SK-N-MC (cell line): ENCODE measurements around the gene FMO2.

Source experiments
- DNase-seq: peaks from one replicate; pipeline ENCODE4 v3.0.0-alpha.2; 2011; ENCODE audit warnings: low read depth, low spot score
- H3K27ac ChIP-seq: fragments of 200-600 bp; sonication (generic); 2 replicates; pipeline ENCODE4 v1.5.1; 2016; ENCODE audit warnings: mixed run types
- H3K36me3 ChIP-seq: fragments of 200-600 bp; sonication (generic); 2 replicates; pipeline ENCODE4 v1.6.1; 2017; ENCODE audit warnings: antibody characterized with exemption, low read length, mixed read lengths; ENCODE audit not compliant: insufficient read depth
- H3K4me3 ChIP-seq: fragments of 200-600 bp; sonication (generic); 2 replicates; pipeline ENCODE4 v1.5.1; 2016
- H3K9ac ChIP-seq: fragments of 200-600 bp; sonication (generic); 2 replicates; pipeline ENCODE4 v1.8.0; 2017; ENCODE audit warnings: mixed run types, mixed read lengths; ENCODE audit not compliant: insufficient read length
- H3K9me3 ChIP-seq: fragments of 200-600 bp; sonication (generic); 2 replicates; pipeline ENCODE4 v1.6.1; 2017; ENCODE audit warnings: low read depth, mild to moderate bottlenecking, antibody characterized with exemption, low read length, moderate library complexity, mixed read lengths
- EZH2 ChIP-seq: fragments of 200-600 bp; sonication (generic); IDR thresholded peaks from one replicate; pipeline ENCODE4 v1.6.1; 2017; ENCODE audit warnings: antibody characterized with exemption
- FOXP2 ChIP-seq: optimal IDR thresholded peaks from 2 replicates; pipeline ENCODE3; 2011; ENCODE audit warnings: mild to moderate bottlenecking, moderate library complexity; ENCODE audit not compliant: insufficient read depth; ENCODE audit errors: extremely low read length, control extremely low read depth
- POLR2AphosphoS5 ChIP-seq: IDR thresholded peaks from 2 replicates; pipeline ENCODE4 v1.6.1; 2012; ENCODE audit warnings: mild to moderate bottlenecking, low read depth, low read length, borderline replicate concordance

The FMO2 gene

DNA sequence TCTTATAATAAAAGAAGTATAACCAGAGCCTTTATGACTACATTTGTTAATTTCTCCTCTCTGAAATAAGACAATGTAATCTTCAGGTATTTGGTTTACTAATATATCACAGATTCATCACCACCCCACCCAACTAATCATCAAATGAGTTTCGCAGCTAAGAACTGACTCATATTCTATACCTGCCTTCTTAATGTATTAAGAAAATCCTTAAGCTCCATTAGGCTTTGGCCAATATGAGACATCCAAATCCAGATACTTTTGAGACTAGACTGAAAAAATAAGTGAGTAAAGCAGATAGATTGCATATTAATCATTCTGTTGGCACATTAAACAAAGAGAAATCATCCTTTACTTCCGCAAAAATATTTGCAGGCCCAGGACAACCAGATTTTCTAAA is 18.7 kb upstream of the FMO2 start:
- no peaks in the 10 kb centered on the region for H3K36me3 ChIP-seq
- H3K4me3 ChIP-seq: no peak overlapping the region
- H3K9ac ChIP-seq: no peak overlapping the region

GRCh38 chr1:171167785-171168184 is 17.3 kb upstream of the FMO2 start:
- Histone ChIP-seq H3K9ac (no peak overlapping the region), H3K9me3 (no peaks in the 10 kb centered on the region), H3K36me3 (no peaks in the 10 kb centered on the region), H3K27ac (no peak overlapping the region), H3K4me3 (no peak overlapping the region)
- DNase-seq: no peak
- TF ChIP-seq POLR2AphosphoS5 (no peak), FOXP2 (no peak), EZH2 (no peak)

More for the DNA sequence above, 18.7 kb upstream of the FMO2 start:
- no peak for DNase-seq
- Histone ChIP-seq H3K27ac (no peak overlapping the region), H3K9me3 (no peaks in the 10 kb centered on the region)
- no peak for TF ChIP-seq POLR2AphosphoS5

GRCh38 chr1:171172471-171172870 is 12.6 kb upstream of the FMO2 start:
- Histone ChIP-seq H3K36me3 (no peaks in the 10 kb centered on the region), H3K27ac (no peak overlapping the region), H3K9me3 (no peaks in the 10 kb centered on the region; the same call in 1 of the 2 replicates), H3K9ac (no peak overlapping the region), H3K4me3 (no peak overlapping the region)
- no peak for DNase-seq
- no peak for TF ChIP-seq EZH2
- TF ChIP-seq POLR2AphosphoS5: no peak
- no peak for TF ChIP-seq FOXP2

DNA sequence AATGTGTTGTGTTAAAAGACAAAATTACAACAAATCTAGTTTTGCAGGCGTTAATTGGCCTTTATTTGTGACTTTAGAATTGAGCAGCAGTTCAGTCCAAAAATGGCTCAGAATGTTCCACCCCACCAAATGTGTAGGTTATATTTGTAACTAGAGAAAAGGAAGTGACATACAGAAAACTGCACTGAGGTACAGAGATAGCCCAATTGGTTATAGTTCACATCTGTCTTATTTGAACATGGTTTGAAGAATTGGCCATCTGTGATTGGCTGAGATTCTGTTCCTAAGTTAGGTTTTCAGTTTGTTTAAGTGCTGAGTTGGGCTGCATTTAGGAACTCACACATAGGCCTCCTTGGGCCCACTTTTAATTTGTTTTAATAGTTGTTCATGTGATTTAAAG is 12.0 kb upstream of the FMO2 start:
- H3K9me3 ChIP-seq: no peaks in the 10 kb centered on the region; the same call in 1 of the 2 replicates
- no peak overlapping the region for H3K9ac ChIP-seq
- no peaks in the 10 kb centered on the region for H3K36me3 ChIP-seq
- no peak for TF ChIP-seq FOXP2
- no peak for TF ChIP-seq POLR2AphosphoS5
- TF ChIP-seq EZH2: no peak
- H3K27ac ChIP-seq: no peak overlapping the region
- no peak overlapping the region for H3K4me3 ChIP-seq
- DNase-seq: no peak

DNA sequence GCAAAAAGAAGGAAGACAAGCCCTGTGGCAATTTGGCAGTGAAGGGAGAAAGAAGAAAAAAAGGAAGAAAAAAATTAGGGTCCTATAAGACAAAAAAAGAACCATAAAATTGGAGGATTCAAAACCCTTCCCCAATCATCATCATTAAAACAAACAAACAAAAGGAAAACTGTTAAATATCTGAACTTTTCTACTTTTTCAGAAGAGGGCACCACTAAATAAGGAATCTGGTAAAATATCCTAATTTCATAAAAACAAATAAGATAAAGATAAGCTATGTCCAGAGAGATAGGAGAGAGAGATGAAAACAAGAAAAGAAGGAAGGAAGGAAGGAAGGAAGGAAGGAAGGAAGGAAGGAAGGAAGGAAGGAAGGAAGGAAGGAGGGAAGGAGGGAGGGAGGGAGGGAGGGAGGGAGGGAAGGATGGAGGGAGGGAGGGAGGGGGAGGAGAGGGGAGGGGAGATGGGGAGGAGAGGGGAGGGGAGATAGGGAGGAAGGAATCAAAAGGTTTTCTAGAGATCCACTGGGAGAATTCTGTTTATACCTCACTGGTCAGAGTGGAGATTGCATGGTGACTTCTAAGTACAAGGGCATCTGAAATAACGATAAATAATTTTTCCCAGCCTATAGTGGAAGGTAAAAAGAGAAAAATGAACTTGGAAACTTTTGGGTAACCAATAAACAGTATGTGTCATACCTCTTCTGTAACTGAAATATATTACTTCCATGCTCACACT is 10.4 kb upstream of the FMO2 start:
- H3K27ac ChIP-seq: peak overlapping the region; percentile 48
- no peak overlapping the region for H3K4me3 ChIP-seq
- H3K36me3 ChIP-seq: no peaks in the 10 kb centered on the region
- no peak overlapping the region for H3K9ac ChIP-seq
- H3K9me3 ChIP-seq: no peaks in the 10 kb centered on the region; the same call in 1 of the 2 replicates
- DNase-seq: no peak
- no peak for TF ChIP-seq EZH2
- no peak for TF ChIP-seq POLR2AphosphoS5
- no peak for TF ChIP-seq FOXP2

GRCh38 chr1:171177261-171177660 is 7.8 kb upstream of the FMO2 start:
- no peak overlapping the region for H3K9ac ChIP-seq
- no peak for TF ChIP-seq EZH2
- TF ChIP-seq FOXP2: no peak
- no peak for TF ChIP-seq POLR2AphosphoS5
- no peaks in the 10 kb centered on the region; the same call in 1 of the 2 replicates for H3K9me3 ChIP-seq
- no peak overlapping the region for H3K4me3 ChIP-seq
- no peak for DNase-seq
- no peaks in the 10 kb centered on the region for H3K36me3 ChIP-seq
- no peak overlapping the region for H3K27ac ChIP-seq

- TF ChIP-seq POLR2AphosphoS5 (no peak), EZH2 (no peak)
- H3K4me3 ChIP-seq: peak overlapping the region; percentile 64
- no peaks in the 10 kb centered on the region; the same call in 1 of the 2 replicates for H3K9me3 ChIP-seq
- H3K36me3 ChIP-seq: no peaks in the 10 kb centered on the region
- H3K9ac ChIP-seq: peak overlapping the region; percentile 33
- peak overlapping the region; percentile 92 for H3K27ac ChIP-seq
- DNase-seq: no peak
Observed at GRCh38 chr1:171179318-171180227, 5.5 kb upstream of the FMO2 start.

DNA sequence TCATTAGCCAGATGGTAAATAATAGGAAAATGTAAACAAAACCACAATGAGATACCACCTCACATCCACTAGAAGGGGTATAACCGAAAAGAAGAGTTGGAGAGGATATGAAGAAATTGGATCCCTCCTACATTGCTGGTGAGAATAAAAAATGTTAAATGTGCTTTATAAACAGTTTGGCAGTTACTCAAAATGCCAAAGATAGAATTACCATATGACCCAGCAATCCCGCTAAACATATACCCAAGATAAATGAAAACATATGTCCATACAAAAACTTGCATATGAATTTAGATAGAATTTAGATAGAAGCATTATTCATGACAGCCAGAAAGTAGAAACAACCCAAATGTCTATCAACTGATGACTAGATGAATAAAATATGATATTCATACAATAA is 4.4 kb upstream of the FMO2 start:
- H3K36me3 ChIP-seq: no peaks in the 10 kb centered on the region
- peak overlapping the region; percentile 33 for H3K9ac ChIP-seq
- H3K27ac ChIP-seq: peak overlapping the region; percentile 92
- DNase-seq: peak; percentile 72
- H3K4me3 ChIP-seq: peak overlapping the region; percentile 64
- no peaks in the 10 kb centered on the region; the same call in 1 of the 2 replicates for H3K9me3 ChIP-seq
- TF ChIP-seq FOXP2: no peak
- TF ChIP-seq EZH2: no peak
- TF ChIP-seq POLR2AphosphoS5: no peak; the same call in 1 of the 2 replicates
